ENCODE results near the gene TPD52L1. TPM values are rescaled to one million over a fixed set of nuclear protein-coding genes. Genes with fewer than 3 reads are reported as not detected.
"Not testable (repeated sequence)": the region's sequence is repeated elsewhere in the genome, so short reads cannot be mapped to it uniquely, and the experiment has no call there.

TPD52L1 gene
- total RNA-seq, 1 donor from 2014 or later, result 15.6 TPM

- intact Hi-C loops (cut with DNase I), result no loop called here
These were observed 4.2 kb downstream of the TPD52L1 start for GRCh38 chr6:125157725-125158124.

GRCh38 chr6:125163339-125163738, 9.8 kb downstream of the TPD52L1 start:
- H3K9me3 ChIP-seq; H3K27ac ChIP-seq; intact Hi-C loops (cut with DNase I); DNase-seq; H3K4me1 ChIP-seq; ATAC-seq; H3K36me3 ChIP-seq; H3K27me3 ChIP-seq (ENCODE audit: low read depth); H3K4me3 ChIP-seq: not testable (repeated sequence)

More at GRCh38 chr6:125157725-125158124, 4.2 kb downstream of the TPD52L1 start:
- Histone ChIP-seq H3K9me3 (no peaks in the 10 kb centered on the region), H3K27ac (no peak overlapping the region), H3K36me3 (no peaks in the 10 kb centered on the region), H3K4me3 (no peak overlapping the region), H3K4me1 (peaks cover 16% of the 10 kb centered on the region), H3K27me3 (ENCODE audit: low read depth) (no peaks in the 10 kb centered on the region)
- no peak for TF ChIP-seq CTCF (IDR thresholded peaks at IDR 0.05)
- DNase-seq, result no peak
- no peak for ATAC-seq

DNA sequence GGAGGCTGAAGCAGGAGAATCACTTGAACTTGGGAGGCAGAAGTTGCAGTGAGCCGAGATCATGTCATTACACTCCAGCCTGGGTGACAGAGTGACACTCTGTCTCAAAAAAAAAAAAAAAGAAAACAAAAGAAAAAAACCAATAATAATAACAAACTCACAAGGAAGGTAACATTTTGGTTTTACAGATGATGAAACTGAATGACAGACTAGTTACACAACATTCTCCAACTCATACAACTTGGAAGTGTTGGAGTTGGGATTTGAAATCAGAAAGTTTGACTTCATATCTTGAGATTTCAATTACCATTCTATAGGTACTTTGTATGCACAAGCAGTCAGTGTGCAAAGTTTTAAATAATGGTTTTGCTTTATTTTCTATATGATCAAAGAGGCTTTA, 10.2 kb downstream of the TPD52L1 start:
- intact Hi-C loops (cut with DNase I), result no loop called here
- no peak for TF ChIP-seq CTCF (IDR thresholded peaks at IDR 0.05)

DNA sequence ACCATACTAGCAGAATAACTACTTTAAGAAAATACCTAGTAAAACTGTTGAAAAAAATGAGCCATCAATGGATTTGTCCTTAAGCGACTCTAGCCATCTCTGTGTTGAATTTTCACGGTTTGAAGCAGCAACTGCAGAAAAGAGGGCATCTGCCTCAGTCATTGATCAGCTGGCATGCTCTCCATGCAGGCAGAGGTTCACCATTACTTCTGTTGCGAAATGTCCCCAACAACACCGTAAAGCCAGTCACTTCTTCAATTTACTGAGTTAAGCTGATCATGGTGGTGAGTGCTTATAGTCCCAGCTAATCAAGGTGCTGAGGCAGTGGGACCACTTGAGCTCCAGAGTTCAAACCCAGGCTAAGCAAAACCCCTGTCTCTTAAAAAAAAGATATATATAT, 11.1 kb downstream of the TPD52L1 start:
- H3K36me3 ChIP-seq, result no peaks in the 10 kb centered on the region
- ATAC-seq (no peak), DNase-seq (no peak)
- no peak for TF ChIP-seq CTCF (IDR thresholded peaks at IDR 0.05)
- intact Hi-C loops (cut with DNase I), result no loop called here
- no peaks in the 10 kb centered on the region for H3K27me3 ChIP-seq (ENCODE audit: low read depth)
- H3K4me1 ChIP-seq, result peaks cover 3% of the 10 kb centered on the region
- H3K9me3 ChIP-seq, result no peaks in the 10 kb centered on the region
- no peak overlapping the region for H3K4me3 ChIP-seq
- no peak overlapping the region for H3K27ac ChIP-seq

More for the DNA sequence above, 10.2 kb downstream of the TPD52L1 start:
- H3K9me3 ChIP-seq, result no peaks in the 10 kb centered on the region
- H3K27ac ChIP-seq, result no peak overlapping the region
- H3K4me1 ChIP-seq, result no peaks in the 10 kb centered on the region
- no peaks in the 10 kb centered on the region for H3K27me3 ChIP-seq (ENCODE audit: low read depth)
- no peak overlapping the region for H3K4me3 ChIP-seq
- ATAC-seq (no peak), DNase-seq (no peak)
- H3K36me3 ChIP-seq, result no peaks in the 10 kb centered on the region

DNA sequence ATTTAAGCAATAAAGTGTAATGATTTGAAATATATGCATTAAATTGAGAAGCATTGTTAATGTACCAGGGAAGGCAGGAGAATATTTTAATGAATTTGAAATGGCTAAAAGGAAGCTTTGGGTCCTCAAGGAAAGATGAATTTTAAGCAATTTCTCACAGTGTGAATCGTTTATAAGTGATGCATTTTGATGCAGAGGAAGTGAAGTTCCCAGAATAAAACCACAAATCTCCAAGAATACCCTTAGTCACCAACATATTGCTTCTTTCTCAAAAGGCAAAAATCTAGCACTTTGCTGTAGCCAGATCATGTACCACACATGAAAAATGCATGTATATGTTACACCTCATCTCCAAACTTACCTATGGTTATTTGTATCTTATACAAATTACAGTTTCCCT, 11.7 kb downstream of the TPD52L1 start:
- Histone ChIP-seq H3K4me1 (peaks cover 3% of the 10 kb centered on the region), H3K36me3 (no peaks in the 10 kb centered on the region), H3K9me3 (no peaks in the 10 kb centered on the region), H3K4me3 (no peak overlapping the region), H3K27ac (no peak overlapping the region), H3K27me3 (ENCODE audit: low read depth) (no peaks in the 10 kb centered on the region)
- ATAC-seq (no peak), DNase-seq (no peak)
- intact Hi-C loops (cut with DNase I), result no loop called here
- TF ChIP-seq CTCF (IDR thresholded peaks at IDR 0.05), result no peak

DNA sequence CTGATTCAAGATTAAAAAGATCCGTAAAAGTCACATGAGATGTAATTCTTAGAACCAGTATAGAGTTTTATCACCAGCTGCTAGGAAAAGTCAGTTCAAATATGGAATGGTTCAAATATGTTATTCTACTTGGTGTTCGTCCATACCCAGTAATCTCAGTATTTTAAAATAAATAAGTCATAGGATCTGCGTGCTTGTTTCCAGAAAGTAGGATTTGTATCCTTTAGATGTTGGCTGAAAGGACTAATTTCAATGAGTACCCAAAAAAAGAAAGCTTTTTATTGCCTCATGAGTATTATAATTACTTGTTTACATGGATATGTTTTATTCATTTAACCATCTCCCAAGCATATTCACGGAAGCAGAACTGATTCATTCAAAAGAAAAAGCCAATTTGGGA, 12.2 kb downstream of the TPD52L1 start:
- Histone ChIP-seq H3K27me3 (ENCODE audit: low read depth) (no peaks in the 10 kb centered on the region), H3K9me3 (no peaks in the 10 kb centered on the region), H3K4me3 (no peak overlapping the region), H3K27ac (no peak overlapping the region), H3K36me3 (no peaks in the 10 kb centered on the region), H3K4me1 (peaks cover 3% of the 10 kb centered on the region)
- ATAC-seq, result no peak
- no peak for DNase-seq
- no peak for TF ChIP-seq CTCF (IDR thresholded peaks at IDR 0.05)
- intact Hi-C loops (cut with DNase I), result no loop called here
